CD4-positive, alpha-beta T cell treated with Interleukin-17A for 4 hours (primary cell): Measurements from ENCODE around the gene FHOD1.

ENCODE experiments used
- DNase-seq: peaks from one replicate; pipeline ENCODE4 v3.0.0-alpha.2; 2020; ENCODE audit warnings: mixed read lengths

The FHOD1 gene

GRCh38 chr16:67188798-67189197 is 58.5 kb downstream of the FHOD1 start:
- no peak for DNase-seq

GRCh38 chr16:67188323-67188722 is 59.0 kb downstream of the FHOD1 start:
- DNase-seq: no peak

- DNase-seq: no peak
Measured at GRCh38 chr16:67187175-67187890, 59.9 kb downstream of the FHOD1 start.

GRCh38 chr16:67186550-67186950 is 60.7 kb downstream of the FHOD1 start:
- DNase-seq: no peak

GRCh38 chr16:67185651-67186134 is 61.6 kb downstream of the FHOD1 start:
- DNase-seq: no peak

- peak; percentile 89 for DNase-seq
Measured at GRCh38 chr16:67184995-67185650, 62.2 kb downstream of the FHOD1 start.

- no peak for DNase-seq
Measured at GRCh38 chr16:67184453-67184994, 62.8 kb downstream of the FHOD1 start.

GRCh38 chr16:67183627-67184452 is 63.4 kb downstream of the FHOD1 start, which contains the start of gene MATCAP1:
TSS of gene MATCAP1 (minus strand) at chr16:67183963. CDS start at chr16:67180610, 3,353 bp downstream.
- peak; percentile 96 for DNase-seq

- no peak for DNase-seq
Measured at GRCh38 chr16:67183284-67183626, 64.0 kb downstream of the FHOD1 start.

GRCh38 chr16:67182288-67182687 is 65.0 kb downstream of the FHOD1 start:
- DNase-seq: no peak

GRCh38 chr16:67181346-67181745 is 65.9 kb downstream of the FHOD1 start:
- no peak for DNase-seq

GRCh38 chr16:67180166-67180565 is 67.1 kb downstream of the FHOD1 start:
- no peak for DNase-seq

GRCh38 chr16:67179421-67180080 is 67.7 kb downstream of the FHOD1 start:
- DNase-seq: no peak
